ENCODE results near the gene TNRC6A.
"Not testable (repeated sequence)": the region's sequence is repeated elsewhere in the genome, so short reads cannot be mapped to it uniquely, and the experiment has no call there.

TNRC6A gene

DNA sequence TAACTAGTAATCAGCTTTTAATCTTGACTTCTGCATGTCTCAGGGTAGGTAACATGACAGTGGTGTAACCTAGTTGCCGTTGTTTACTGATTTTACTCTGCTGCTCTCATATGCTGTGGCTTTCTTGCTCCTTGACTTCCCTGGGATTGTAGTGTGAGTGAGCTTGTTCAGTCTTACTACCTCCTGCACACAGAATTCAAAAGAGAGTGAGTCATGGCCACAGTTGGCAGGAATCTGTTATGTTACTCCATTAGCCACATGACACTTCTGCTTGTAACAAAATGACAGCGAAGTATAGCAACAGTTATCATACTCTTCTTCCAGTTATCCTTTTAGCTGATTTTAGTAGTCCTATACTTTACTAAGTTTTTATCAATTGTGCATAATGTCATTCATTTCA, 18.8 kb downstream of the TNRC6A start:
- Histone ChIP-seq H3K9ac (no peak overlapping the region), H3K27ac (no peak overlapping the region), H3K4me1 (peaks cover 37% of the 10 kb centered on the region), H3K79me2 (peaks cover 78% of the 10 kb centered on the region), H3K9me3 (ENCODE audit: control insufficient read depth, low read length) (no peaks in the 10 kb centered on the region), H3K4me2 (ENCODE audit: low read length) (no peak overlapping the region), H3K4me3 (ENCODE audit: low read depth, low read length) (no peak overlapping the region), H2AFZ (no peak overlapping the region), H3K36me3 (ENCODE audit: control insufficient read depth, insufficient read depth, low read length) (no peaks in the 10 kb centered on the region), H3K27me3 (ENCODE audit: control insufficient read depth, insufficient read depth, low read length) (no peaks in the 10 kb centered on the region)
- TF ChIP-seq, protein P1, sequence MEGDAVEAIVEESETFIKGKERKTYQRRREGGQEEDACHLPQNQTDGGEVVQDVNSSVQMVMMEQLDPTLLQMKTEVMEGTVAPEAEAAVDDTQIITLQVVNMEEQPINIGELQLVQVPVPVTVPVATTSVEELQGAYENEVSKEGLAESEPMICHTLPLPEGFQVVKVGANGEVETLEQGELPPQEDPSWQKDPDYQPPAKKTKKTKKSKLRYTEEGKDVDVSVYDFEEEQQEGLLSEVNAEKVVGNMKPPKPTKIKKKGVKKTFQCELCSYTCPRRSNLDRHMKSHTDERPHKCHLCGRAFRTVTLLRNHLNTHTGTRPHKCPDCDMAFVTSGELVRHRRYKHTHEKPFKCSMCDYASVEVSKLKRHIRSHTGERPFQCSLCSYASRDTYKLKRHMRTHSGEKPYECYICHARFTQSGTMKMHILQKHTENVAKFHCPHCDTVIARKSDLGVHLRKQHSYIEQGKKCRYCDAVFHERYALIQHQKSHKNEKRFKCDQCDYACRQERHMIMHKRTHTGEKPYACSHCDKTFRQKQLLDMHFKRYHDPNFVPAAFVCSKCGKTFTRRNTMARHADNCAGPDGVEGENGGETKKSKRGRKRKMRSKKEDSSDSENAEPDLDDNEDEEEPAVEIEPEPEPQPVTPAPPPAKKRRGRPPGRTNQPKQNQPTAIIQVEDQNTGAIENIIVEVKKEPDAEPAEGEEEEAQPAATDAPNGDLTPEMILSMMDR (IDR thresholded peaks at IDR 0.05): no peak

DNA sequence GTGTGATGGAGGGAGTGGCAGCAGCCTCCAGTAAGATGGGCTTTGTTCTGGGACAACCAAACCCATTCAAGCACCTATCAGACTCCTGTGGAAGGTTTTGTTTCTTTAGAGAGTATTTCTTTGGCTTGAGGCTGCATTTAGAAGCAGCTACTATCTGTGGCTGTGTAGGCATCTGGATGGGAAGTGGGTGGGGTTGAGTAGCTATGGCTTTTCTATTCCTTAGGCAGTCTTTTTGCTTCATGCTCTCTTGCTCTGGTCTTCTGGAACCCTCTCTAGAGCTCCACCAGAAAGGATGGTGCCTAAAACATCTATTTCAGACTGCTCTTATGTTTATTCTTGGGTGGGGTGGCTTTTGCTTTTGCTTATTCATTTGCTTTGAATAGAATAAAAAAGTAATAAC, 19.9 kb downstream of the TNRC6A start:
- H3K27ac ChIP-seq: no peak overlapping the region
- H3K27me3 ChIP-seq (ENCODE audit: control insufficient read depth, insufficient read depth, low read length): no peaks in the 10 kb centered on the region
- H2AFZ ChIP-seq: no peak overlapping the region
- H3K4me1 ChIP-seq: peaks cover 37% of the 10 kb centered on the region
- no peak overlapping the region for H3K9ac ChIP-seq
- no peaks in the 10 kb centered on the region for H3K9me3 ChIP-seq (ENCODE audit: control insufficient read depth, low read length)
- TF ChIP-seq, protein P1 (IDR thresholded peaks at IDR 0.05): no peak
- no peak overlapping the region for H3K4me3 ChIP-seq (ENCODE audit: low read depth, low read length)
- no peak overlapping the region for H3K4me2 ChIP-seq (ENCODE audit: low read length)
- no peaks in the 10 kb centered on the region for H3K36me3 ChIP-seq (ENCODE audit: control insufficient read depth, insufficient read depth, low read length)
- peaks cover 70% of the 10 kb centered on the region for H3K79me2 ChIP-seq

DNA sequence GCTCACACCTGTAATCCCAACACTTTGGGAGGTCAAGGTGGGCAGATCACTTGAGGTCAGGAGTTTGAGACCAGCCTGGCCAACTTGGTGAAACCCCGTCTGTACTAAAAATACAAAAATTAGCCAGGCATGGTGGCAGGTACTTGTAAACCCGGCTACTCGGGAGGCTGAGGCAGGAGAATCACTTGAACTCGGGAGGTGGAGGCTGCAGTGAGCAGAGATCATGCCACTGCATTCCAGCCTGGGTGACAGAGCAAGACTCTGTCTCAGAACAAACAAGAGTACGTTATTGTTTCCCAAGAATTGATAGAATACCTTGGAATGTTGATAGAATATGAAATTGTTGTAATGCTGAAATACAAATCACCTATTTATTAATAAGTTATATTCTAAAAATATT, 20.4 kb downstream of the TNRC6A start:
- not testable (repeated sequence) for H3K36me3 ChIP-seq (ENCODE audit: control insufficient read depth, insufficient read depth, low read length); H2AFZ ChIP-seq; H3K27me3 ChIP-seq (ENCODE audit: control insufficient read depth, insufficient read depth, low read length); H3K9me3 ChIP-seq (ENCODE audit: control insufficient read depth, low read length); H3K4me3 ChIP-seq (ENCODE audit: low read depth, low read length); H3K4me2 ChIP-seq (ENCODE audit: low read length); H3K27ac ChIP-seq; H3K9ac ChIP-seq
- H3K79me2 ChIP-seq: peaks cover 66% of the 10 kb centered on the region
- peaks cover 38% of the 10 kb centered on the region for H3K4me1 ChIP-seq

DNA sequence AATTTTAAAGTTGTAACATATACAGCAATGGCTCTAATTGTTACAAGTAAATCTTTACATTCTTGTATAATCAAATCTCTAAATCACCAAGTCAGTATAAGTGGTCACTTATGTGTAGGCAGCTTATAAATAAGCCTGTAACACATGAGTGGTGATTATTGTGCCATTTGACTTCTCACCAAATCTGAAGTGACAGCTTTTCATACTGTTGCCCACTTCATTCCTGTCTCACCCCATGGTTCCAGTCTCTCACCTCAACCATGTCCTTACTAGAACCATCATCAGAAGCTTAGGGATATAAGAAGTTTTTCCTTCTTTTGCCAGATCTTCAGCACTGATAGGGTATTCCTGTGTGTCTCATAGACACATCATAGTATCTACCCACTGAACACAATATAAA, 23.5 kb downstream of the TNRC6A start:
- Histone ChIP-seq H3K79me2 (peaks cover 49% of the 10 kb centered on the region), H2AFZ (no peak overlapping the region), H3K4me3 (ENCODE audit: low read depth, low read length) (no peak overlapping the region), H3K9ac (no peak overlapping the region), H3K27ac (no peak overlapping the region), H3K9me3 (ENCODE audit: control insufficient read depth, low read length) (no peaks in the 10 kb centered on the region), H3K27me3 (ENCODE audit: control insufficient read depth, insufficient read depth, low read length) (no peaks in the 10 kb centered on the region), H3K4me2 (ENCODE audit: low read length) (no peak overlapping the region), H3K36me3 (ENCODE audit: control insufficient read depth, insufficient read depth, low read length) (no peaks in the 10 kb centered on the region), H3K4me1 (peaks cover 26% of the 10 kb centered on the region)
- TF ChIP-seq, protein P1 (IDR thresholded peaks at IDR 0.05): no peak

DNA sequence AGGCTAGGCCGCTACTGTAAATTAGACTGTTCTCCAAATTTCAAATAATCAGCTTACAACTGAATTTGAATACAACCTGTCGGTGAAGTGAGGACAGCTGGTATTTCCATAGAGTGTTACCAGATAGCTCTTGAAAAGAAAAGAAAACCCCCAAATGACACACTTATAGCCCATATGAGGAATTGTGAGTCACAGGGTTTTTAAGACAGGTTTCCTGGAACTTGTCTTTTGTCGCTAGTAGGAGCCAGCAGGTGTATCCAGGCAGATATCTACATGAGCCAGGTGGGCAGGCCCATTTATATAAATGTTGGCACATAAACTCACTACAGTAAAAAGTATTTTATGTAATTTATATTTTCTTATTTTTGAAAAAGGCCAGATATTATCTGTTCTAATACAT, 24.0 kb downstream of the TNRC6A start:
- Histone ChIP-seq H3K27me3 (ENCODE audit: control insufficient read depth, insufficient read depth, low read length) (no peaks in the 10 kb centered on the region), H3K79me2 (peaks cover 45% of the 10 kb centered on the region), H3K4me1 (peaks cover 23% of the 10 kb centered on the region), H3K36me3 (ENCODE audit: control insufficient read depth, insufficient read depth, low read length) (no peaks in the 10 kb centered on the region), H3K27ac (no peak overlapping the region), H3K9me3 (ENCODE audit: control insufficient read depth, low read length) (no peaks in the 10 kb centered on the region), H3K9ac (no peak overlapping the region), H3K4me2 (ENCODE audit: low read length) (no peak overlapping the region), H2AFZ (no peak overlapping the region), H3K4me3 (ENCODE audit: low read depth, low read length) (no peak overlapping the region)
- TF ChIP-seq, protein P1 (IDR thresholded peaks at IDR 0.05): no peak

Data from parathyroid adenoma (tissue), 2 donors.